Endothelial cell of umbilical vein (primary cell): Measurements from ENCODE around the gene RBMS1.

Experiments used
- CTCF ChIP-seq, 2 donors: IDR thresholded peaks; 1 replicate in 1 of 2; 2 replicates in 1 of 2; pipeline ENCODE4 v1.5.1; 2011; ENCODE audit warnings: low read length in 2 of 2, mild to moderate bottlenecking in 2 of 2, moderate library complexity in 2 of 2, control low read depth in 1 of 2, inconsistent platforms in 1 of 2, low read depth in 1 of 2; ENCODE audit not compliant: insufficient read depth in 1 of 2; ENCODE audit errors: extremely low read depth in 1 of 2
- EZH2 ChIP-seq: IDR thresholded peaks from 2 replicates; pipeline ENCODE4 v1.6.1; 2012; ENCODE audit warnings: borderline replicate concordance, low read depth, mild to moderate bottlenecking, moderate library complexity, low read length, inconsistent platforms; ENCODE audit not compliant: severe bottlenecking
- GATA2 ChIP-seq: IDR thresholded peaks from 2 replicates; pipeline ENCODE4 v1.7.0; 2011; ENCODE audit warnings: low read depth, mild to moderate bottlenecking, moderate library complexity, mixed read lengths, low read length; ENCODE audit not compliant: insufficient read length, insufficient read depth
- MAX ChIP-seq: IDR thresholded peaks from 2 replicates; pipeline ENCODE4 v1.6.1; 2011; ENCODE audit not compliant: insufficient read depth, insufficient read length
- MYC ChIP-seq: IDR thresholded peaks from one replicate; pipeline ENCODE4 v1.6.1; 2011; ENCODE audit warnings: mild to moderate bottlenecking, low read depth, low read length
- POLR2A ChIP-seq: IDR thresholded peaks from 2 replicates; pipeline ENCODE4 v1.6.1; 2012; ENCODE audit warnings: low read depth, mild to moderate bottlenecking, control low read depth, low read length
- POLR2AphosphoS5 ChIP-seq: IDR thresholded peaks from 2 replicates; pipeline ENCODE4 v1.6.1; 2012; ENCODE audit warnings: low read depth, mild to moderate bottlenecking, control low read depth, low read length, moderate library complexity; ENCODE audit not compliant: insufficient read depth

GRCh38 chr2:160242893-160243564 is 250.6 kb downstream of the RBMS1 start:
- TF ChIP-seq CTCF (IDR thresholded peaks at IDR 0.05; ENCODE audit: extremely low read depth in 1 of 2, insufficient read depth in 1 of 2, low read depth in 1 of 2, low read length in 2 of 2) (no peak), POLR2A (no peak), MAX (no peak), POLR2AphosphoS5 (no peak), EZH2 (no peak), MYC (no peak), GATA2 (no peak)
